Activated naive CD4-positive, alpha-beta T cell treated with Interleukin-2 at 50 U/mL for 16 hours (primary cell): Measurements from ENCODE around the gene EFHD1.
"Not testable (repeated sequence)": the region's sequence is repeated elsewhere in the genome, so short reads cannot be mapped to it uniquely, and the experiment has no call there.

Experiments used
- DNase-seq: peaks from one replicate; pipeline ENCODE4 v3.0.0-alpha.2; 2020

Gene EFHD1

GRCh38 chr2:232622563-232622962 lies 10.8 kb upstream of the EFHD1 start:
- DNase-seq: no peak

GRCh38 chr2:232623768-232624765 lies 9.3 kb upstream of the EFHD1 start:
- no peak for DNase-seq

GRCh38 chr2:232626584-232626983 lies 6.8 kb upstream of the EFHD1 start:
- no peak for DNase-seq

- no peak for DNase-seq
Observed at GRCh38 chr2:232628466-232629128, 4.8 kb upstream of the EFHD1 start.

GRCh38 chr2:232629129-232629475 lies 4.3 kb upstream of the EFHD1 start:
- no peak for DNase-seq

GRCh38 chr2:232632229-232632903 lies 1.0 kb upstream of the EFHD1 start:
- no peak for DNase-seq

GRCh38 chr2:232632904-232633412 lies 446 bp upstream of the EFHD1 start:
- peak; percentile 3 for DNase-seq

GRCh38 chr2:232634206-232635150 lies 1.1 kb downstream of the EFHD1 start:
- peak; percentile 2 for DNase-seq

- DNase-seq: not testable (repeated sequence)
Observed at GRCh38 chr2:232635376-232635775, 2.0 kb downstream of the EFHD1 start.

- no peak for DNase-seq
Observed at GRCh38 chr2:232635820-232636219, 2.4 kb downstream of the EFHD1 start.

- no peak for DNase-seq
Observed at GRCh38 chr2:232636788-232637420, 3.5 kb downstream of the EFHD1 start.

- no peak for DNase-seq
Observed at GRCh38 chr2:232637866-232638583, 4.6 kb downstream of the EFHD1 start.

- no peak for DNase-seq
Observed at GRCh38 chr2:232641153-232641848, 7.9 kb downstream of the EFHD1 start.

- no peak for DNase-seq
Observed at GRCh38 chr2:232643147-232643425, 9.7 kb downstream of the EFHD1 start.

GRCh38 chr2:232643813-232644347 lies 10.5 kb downstream of the EFHD1 start:
- DNase-seq: no peak

- no peak for DNase-seq
Observed at GRCh38 chr2:232645061-232645460, 11.7 kb downstream of the EFHD1 start.

- DNase-seq: no peak
Observed at GRCh38 chr2:232646726-232647125, 13.3 kb downstream of the EFHD1 start.

GRCh38 chr2:232647261-232647660 lies 13.9 kb downstream of the EFHD1 start:
- DNase-seq: no peak

GRCh38 chr2:232649033-232649432 lies 15.6 kb downstream of the EFHD1 start:
- no peak for DNase-seq

GRCh38 chr2:232652505-232652851 lies 19.1 kb downstream of the EFHD1 start:
- DNase-seq: no peak
